HG03342 (cell line): ENCODE data around the gene RPIA.
"Not testable (repeated sequence)": the region's sequence is repeated elsewhere in the genome, so short reads cannot be mapped to it uniquely, and the experiment has no call there.

Source experiments
- ATAC-seq: cut with Tn5 transposase; IDR thresholded peaks from one replicate; pipeline ENCODE4 v1.9.1; 2021; ENCODE audit warnings: mild to moderate bottlenecking, moderate library complexity; ENCODE audit not compliant: unreplicated experiment

Gene RPIA

DNA sequence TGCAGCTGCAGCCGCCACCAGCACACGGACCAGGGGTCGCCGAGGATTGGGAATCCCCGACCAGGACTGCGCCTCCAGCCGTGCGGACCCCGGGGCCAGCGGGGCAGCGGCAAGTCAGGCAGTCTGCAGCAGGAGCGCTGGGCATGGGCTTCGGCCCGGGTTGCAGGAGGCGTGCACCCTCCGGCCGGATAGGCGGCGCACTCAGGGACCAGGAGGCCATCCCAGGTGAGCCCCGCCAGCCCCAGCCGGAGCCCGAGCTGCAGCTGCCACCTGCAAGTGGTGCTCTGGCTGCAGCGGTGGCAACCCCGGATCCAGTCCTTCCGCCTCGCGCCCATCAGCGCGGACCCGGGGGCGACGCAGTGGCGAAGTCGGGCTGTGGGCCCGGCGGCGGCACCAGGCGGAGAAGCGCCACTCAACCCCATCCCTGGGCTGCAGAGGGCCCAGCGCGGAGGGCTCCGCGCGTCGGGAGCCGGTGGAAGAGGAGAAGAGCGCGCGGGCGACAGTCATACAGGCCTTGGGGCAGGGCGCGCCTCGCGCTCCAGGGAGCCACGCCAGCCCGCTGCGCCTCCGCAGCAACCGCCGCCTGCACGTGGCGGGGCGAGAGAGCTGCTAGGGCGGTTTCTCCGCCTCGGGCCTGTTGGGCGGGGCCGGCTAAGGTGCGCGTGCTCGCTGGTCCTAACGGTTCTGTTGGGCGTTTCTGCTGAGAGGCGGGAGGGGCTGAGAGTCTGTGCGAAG, 73.8 kb downstream of the RPIA start:
- ATAC-seq: no peak

GRCh38 chr2:88765889-88766481, 74.5 kb downstream of the RPIA start:
- not testable (repeated sequence) for ATAC-seq

- no peak for ATAC-seq
Measured at GRCh38 chr2:88770016-88770415, 78.5 kb downstream of the RPIA start.

DNA sequence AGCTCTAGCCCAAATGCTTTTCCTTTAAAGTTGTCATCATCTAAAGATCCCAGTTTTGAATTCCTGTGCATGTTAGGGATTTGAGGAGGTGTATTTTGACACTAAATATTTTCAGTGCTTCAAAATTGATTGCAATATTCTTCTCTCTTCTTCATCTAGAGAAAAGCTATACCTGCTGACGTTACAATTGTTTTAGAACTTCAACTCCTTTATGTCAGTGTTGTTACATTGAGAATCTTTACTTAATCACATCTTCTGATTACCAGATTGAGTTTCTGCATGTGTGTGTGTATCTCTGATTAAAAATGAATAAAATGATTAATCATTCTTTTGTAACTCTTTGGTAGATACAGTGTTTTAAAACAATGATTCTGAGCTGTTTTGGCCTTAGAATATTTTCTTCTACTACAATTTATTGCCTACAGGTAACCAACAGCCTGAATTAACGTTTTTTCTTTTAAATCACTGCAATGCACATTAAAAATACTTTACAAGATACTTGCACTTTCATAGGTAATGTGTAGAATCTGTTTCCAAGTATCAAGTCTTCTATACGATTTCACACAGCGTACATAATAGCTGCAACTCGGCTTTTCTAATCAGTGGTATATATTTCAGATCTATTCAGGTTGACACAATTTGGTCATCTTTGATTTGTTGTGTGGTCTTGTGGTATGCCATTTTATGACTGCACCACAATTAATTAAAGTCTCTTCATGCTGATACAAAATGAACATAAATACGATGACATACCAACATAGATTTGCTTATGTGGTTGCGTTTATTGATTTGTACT, 82.0 kb downstream of the RPIA start:
- ATAC-seq: not testable (repeated sequence)

- not testable (repeated sequence) for ATAC-seq
Measured at GRCh38 chr2:88789213-88789612, 97.7 kb downstream of the RPIA start.

- not testable (repeated sequence) for ATAC-seq
Measured at GRCh38 chr2:88795932-88796331, 104.5 kb downstream of the RPIA start.

DNA sequence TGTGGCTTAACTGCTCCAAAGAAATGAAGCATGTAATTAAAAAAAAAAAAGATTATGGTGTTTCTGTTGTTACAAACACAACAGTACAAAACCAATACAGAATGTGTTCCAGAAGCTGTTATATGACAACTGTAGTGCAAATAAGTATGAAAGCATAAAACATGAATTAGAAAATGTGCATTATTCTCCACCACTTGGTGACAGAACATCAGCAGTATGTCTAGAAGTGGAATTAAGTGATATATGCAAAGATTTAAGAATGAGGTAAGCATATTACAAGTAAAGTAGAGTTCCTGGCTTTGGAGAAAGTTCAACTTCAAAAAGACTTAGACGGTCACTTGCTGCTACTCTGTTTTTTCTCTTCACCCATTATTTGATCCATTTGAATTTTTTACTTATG, 105.0 kb downstream of the RPIA start:
- not testable (repeated sequence) for ATAC-seq

- ATAC-seq: not testable (repeated sequence)
Measured at GRCh38 chr2:88797164-88797563, 105.7 kb downstream of the RPIA start.
